GM12801 (cell line): ENCODE data around the gene SLC16A7.

Experiments used
- CTCF ChIP-seq: IDR thresholded peaks from one replicate; pipeline ENCODE4 v1.5.1; 2011; ENCODE audit warnings: control low read depth; ENCODE audit not compliant: insufficient read length; ENCODE audit errors: extremely low read depth

SLC16A7 gene, protein sequence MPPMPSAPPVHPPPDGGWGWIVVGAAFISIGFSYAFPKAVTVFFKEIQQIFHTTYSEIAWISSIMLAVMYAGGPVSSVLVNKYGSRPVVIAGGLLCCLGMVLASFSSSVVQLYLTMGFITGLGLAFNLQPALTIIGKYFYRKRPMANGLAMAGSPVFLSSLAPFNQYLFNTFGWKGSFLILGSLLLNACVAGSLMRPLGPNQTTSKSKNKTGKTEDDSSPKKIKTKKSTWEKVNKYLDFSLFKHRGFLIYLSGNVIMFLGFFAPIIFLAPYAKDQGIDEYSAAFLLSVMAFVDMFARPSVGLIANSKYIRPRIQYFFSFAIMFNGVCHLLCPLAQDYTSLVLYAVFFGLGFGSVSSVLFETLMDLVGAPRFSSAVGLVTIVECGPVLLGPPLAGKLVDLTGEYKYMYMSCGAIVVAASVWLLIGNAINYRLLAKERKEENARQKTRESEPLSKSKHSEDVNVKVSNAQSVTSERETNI

DNA sequence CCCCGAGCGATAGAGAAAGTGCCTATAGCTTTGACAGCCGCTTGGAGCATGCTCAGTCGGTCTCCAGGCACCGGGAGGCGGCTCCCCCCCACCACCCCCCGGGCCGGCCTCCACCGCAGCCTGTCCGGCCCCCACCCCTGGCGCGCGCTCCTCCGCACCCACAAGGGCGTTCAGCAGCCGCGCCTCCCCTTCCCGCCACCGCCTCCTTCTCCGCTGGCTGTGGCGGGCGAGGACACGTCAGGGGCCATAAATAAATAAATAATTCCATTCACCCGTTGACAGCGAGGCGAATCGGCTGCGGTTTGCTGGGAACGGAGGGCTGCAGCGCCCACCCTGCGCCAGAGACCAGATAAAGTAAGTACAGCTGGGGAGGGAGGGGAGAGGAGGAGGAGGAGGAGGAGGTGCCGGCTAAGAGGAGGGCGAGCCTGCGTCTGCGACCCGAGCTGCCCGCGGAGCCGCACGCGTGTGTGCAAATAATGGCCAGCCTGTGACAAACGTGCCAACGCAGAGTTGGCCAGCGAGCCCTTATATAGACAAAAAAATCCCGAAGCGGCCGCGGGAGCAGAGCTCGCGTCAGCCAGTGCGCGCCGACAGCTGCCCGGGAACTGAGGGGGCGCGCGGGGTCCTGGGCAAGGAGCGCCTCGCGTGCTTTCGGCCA, at the start of gene SLC16A7:
TSS of gene SLC16A7 (plus strand) at position 147 of the 658 bp plus-strand sequence. CDS start 108,773 bp downstream, outside the sequence.
- no peak for TF ChIP-seq CTCF

- no peak for TF ChIP-seq CTCF
These were observed 46.9 kb upstream of the SLC16A7 start for GRCh38 chr12:59548930-59549329.

- TF ChIP-seq CTCF: no peak
These were observed 36.1 kb upstream of the SLC16A7 start for GRCh38 chr12:59559696-59560095.

DNA sequence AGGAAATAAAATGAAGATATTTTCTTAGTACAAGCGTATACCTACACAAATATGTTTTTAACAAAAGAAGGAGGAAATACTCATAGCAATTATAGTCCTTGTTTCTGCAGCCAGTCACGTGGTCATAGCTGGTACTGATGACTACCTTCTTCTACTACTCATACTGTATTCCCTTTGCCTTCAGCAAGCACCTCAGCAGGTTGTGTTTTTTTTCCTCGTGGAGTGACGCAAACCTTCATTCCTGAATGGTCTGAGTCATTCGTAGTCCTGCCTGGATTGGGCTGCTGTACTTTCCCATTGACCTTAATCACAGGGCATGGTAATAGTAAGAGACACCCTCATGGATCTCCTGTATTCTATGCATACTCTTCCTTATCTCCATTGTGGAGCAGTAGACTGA, 25.7 kb upstream of the SLC16A7 start:
- TF ChIP-seq CTCF: no peak

DNA sequence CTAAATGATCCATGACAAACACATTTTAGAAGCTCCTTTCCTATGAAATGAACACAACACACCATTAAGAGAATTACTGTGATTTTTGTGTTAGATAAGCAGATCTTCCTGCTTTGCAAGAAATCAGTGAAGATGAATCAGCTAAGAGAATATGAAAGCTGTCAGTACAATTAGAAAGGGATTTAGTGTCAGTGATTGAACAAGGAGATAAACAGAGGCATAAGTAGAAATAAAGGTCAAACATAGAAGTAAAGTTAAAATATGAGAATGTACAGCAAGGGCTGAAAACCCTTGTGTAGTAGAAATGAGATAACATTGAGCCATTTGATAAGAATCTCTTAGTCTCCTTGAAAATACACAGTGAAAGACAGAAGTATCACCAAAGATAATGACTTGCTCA, 21.4 kb upstream of the SLC16A7 start:
- no peak for TF ChIP-seq CTCF

DNA sequence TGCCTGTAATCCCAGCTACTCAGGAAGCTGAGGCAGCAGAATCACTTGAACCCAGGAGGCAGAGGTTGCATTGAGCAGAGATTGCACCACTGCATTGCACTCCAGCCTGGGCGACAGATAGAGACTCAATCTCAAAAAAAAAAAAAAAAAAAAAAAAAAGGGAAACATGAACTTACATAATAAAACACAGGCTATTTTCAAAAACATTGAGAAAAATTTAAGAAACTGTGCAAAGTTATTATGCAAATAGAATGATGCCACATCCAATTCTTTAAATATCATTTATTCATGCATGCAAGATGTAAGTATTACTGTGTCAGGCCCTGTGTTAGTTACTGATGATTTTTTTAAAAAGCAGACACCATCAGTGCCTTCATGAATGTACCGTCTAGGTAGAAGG, 20.0 kb upstream of the SLC16A7 start:
- no peak for TF ChIP-seq CTCF

GRCh38 chr12:59578254-59578653, 17.6 kb upstream of the SLC16A7 start:
- no peak for TF ChIP-seq CTCF
